NCI-H187 treated with DMSO at 0.1 percent for 48 hours (cell line): ENCODE results near the gene CACHD1.

Experiments
- DNase-seq: peaks from one replicate; lab custom pipeline; 2025; lab: John Stamatoyannopoulos, UW

CACHD1 gene

DNA sequence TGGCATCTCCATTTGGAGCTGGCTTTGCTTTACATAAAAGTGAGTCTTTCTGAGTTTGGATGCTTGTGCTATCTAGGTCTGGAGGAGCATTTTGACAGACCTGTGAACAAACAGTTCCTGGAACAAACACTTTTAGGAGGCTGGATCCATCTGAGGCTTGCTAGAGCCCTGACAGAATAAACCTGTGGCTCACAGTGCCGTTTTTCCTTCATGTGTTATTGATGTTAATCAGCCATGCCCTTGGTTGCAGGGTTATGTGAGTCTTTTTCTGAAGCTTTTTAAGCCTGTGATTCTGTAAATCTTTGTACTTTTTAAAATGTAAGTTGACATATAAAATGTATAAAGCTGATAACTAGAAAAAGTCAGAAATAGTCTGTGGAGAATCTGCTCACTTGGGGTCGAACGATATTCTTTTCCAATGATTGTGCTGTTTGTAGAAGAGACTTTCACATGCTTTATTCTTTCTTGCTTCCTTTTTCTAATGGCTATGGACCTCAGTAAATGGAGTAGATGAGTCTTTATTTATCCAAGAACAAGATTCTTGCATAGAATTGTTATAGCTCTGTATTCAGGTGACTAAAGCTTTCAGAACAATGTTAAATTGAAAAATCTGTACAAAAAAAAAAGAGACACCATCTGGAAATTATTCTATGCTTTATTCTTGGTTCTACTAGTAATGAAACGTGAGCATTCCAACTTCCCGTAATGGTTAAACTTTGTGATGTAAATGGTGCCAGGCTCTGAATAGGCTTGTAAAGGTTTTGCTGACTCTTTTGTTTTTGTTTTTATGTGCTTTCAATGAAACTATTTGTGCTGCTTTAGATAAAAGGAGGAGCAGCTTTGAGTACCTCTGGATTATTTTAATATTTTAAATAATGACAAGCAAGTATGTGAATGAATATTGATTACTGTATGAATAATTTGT lies 53.7 kb downstream of the CACHD1 start:
- no peak for DNase-seq

DNA sequence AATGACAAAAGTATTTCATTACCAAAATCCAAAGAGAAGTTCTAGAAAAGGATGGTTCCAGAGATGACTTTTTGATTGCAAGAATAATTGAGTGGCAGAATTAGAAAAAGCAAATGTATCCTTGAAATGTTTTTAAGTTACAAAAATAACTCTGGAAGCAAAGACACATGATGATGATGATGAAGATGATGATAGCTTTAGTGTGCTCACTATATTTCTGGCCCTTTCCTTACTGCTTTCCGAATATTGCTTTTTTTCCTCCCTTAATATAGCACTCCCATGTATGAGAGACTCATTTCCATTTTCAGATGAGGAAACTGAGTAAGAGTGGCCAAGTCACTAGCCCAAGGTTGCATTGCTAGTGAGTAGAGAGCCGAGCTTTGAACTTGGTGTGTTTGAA lies 54.7 kb downstream of the CACHD1 start:
- no peak for DNase-seq

DNA sequence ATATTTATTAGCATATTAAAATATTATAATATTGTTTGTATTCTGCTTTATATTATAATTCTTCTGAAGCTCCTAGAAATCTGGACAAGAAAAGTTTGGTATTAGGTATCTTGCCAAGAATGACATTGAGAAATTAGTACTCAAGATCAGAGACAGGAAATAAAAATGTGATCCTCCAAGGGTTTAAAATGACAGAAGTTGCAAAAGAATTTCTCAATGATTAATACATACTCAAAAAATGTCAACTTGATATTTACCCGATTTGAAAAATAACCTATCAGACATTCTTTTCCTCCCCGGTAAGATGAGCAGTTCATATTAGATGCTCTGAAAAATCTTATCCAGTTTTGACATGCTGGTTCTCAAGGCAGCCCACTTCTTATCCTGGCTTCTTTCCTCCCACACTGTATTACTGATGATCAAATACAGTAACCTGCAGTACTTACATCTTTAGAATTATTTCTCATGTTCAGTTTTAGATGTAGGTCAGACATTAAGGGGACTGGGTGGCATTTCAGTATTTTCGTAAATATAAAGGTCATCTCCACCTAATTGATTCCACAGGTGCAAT lies 55.3 kb downstream of the CACHD1 start:
- no peak for DNase-seq

DNA sequence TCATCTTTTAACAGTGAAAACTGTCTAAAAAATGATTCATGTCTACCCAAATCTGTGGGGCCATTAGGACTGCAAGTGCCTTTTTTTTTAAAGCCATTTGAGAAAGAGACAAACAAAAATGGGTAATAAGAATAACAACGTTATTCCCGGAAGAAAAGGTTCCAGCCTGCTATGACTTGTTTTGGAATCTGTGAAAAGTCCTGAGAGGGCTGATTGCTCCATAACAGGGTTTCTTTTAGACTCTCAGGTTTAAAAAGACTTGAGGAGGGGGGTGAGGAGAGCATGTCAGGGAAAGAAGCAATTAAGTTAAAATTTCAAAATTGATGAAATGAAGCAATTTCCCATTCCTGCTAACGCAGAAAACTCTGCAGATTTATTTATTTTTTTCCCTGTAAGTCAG lies 56.4 kb downstream of the CACHD1 start:
- DNase-seq = no peak

DNA sequence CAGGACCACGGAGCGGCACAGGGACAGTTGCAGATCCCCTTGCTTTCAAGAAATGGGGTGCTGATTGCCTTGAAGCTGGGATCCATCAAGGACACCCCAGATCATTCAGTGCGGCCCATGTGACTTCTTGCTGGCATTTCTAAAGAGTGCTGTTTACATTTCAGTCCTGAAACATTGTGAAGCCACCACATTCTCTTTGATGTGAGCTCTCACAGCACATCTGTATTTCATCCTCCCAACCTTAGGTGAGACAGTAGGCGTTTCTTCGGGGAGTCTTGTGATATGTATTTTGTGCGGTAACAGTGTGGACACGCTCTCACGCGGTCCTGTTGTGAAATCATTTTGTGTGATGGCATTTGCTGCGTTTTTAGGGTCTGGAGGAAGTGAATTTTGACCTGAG lies 57.2 kb downstream of the CACHD1 start:
- DNase-seq = no peak

DNA sequence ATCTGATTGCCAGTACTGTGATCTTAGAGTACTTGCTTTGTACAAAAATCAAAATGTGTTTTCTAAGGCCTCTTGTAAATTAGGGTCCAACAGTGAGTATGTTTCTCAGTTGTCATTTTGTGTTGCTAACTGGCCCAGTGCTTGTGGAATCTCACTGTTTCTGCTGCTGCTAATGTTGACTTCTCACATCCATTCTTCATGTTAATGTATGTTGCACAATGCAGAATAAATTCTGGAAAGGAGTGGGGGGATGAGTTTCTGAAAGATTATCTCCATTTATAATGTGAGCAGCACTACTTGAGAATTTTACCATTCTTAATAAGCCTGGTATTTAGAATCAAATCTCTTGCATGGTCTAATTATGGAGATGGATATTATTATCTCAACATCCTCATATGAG lies 57.9 kb downstream of the CACHD1 start:
- no peak for DNase-seq

DNA sequence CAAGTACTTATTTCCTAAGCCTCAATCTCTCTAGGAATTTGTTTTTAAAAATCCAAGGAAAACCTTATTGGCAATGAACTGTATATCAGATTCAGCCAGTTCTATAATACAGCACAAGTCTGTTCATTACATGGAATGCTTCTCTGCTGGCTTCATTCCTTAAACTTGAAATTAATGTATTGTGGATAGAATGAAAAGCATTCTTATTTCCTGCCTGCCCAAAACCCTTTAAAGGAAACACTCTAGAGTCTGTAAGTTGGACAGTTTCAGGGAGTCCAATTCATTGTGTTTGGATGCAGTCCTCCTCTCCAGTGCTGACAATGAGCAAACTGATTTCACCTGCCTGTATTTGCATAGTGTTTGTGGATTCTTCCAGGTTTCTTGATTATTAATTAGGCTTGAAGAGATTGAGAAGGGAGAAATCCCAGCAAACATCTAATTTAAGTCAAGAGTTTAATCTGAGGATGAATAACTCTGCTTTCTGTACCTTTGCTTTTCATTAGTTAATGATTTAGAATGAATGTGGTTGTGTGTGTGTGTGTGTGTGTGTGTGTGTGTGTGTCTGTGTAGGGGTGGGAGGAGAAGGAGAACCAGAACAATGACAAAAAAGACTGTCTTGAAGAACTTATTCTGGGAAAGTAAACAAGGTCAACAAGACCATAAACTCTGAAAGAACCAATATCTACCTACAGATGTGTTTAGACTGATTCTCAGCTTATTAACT lies 61.2 kb downstream of the CACHD1 start:
- DNase-seq = no peak

DNA sequence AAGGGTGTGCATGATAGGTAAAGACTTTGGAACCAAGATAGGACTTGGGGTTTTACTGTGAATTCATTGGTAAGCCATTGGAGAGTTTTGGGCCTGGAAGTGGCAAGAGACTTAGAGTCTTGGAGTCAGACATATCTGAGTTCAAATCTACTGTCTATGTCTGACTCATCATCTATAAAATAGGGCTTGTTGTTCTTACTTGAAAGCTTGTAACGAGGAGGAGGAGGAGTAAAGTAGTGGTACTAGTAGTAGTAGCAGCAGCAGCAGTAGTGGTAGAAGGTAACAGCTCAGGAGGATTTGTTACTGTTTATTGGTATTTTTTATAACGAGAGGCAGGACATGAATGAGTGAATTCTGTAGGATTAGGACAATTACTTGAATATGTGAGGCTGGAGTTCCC lies 62.7 kb downstream of the CACHD1 start:
- DNase-seq = no peak

DNA sequence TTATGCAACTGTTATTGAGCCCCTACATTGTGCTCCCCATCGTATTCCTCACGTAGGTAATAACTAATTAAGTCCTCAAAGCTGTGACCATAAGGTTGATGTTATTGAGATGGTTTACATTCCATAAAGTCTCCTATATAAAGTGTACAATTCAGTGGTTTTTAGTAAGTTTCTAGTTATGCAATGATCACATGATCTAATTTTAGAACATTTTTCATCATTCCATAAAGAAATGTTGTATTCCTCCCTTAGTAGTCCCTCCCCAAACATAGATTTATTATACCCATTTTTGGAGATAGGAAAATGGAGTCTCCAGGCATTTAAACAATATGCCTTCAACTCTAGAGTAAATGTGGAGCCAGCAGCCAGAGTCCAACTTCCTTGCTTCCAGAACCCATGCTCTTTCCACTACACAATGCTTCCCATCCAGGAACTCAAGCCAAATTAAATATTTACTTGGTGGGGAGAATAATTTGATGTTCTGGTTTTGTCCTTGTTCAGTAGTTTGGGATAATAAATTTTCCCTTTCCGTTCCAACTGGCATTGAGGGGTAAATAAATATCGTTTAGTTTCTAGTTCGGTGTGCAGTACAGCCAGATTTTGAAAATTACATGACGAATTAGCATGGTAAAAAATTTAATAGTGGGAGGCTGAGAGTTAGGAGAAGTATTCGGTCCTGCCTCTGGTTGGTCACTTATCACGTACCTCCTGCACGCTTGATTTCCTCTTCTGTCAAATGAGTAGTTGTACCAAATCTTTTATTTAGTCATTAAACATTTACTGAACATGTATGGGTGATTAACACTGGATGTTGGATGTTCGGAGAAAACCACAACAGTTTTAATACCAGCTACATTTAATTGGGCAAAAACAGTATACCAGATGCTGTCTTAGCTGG lies 66.3 kb downstream of the CACHD1 start:
- no peak for DNase-seq

DNA sequence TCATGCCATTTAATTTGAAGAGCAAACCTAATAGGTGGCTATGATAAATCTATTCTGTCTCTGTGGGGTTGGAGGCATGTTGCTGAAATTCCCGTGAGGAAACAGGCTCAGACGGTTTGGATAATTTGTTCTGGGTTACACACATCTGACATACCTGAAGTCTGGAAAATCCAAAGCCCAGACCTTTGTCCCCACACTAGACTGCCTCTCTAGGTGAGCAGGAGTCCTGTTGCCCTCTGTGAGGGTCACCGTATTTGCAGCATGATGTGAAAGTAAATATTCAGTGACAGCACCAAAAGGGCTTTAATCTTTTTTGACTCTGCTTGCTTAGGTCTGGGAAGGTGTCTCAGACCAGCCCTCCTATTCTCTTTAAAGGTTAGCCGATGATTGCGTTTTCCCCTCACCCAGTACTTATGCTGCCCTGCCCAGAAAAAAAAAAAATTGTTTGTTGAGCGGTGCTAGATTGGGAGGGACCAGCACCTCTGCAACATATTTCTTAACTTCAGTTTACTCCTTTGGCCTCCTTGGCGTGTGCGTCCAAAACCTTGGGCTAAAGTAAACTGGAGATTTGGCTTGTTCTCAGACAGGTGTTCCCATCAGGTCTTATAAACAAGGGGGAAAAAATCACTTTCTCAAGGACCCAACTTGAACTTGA lies 67.0 kb downstream of the CACHD1 start:
- no peak for DNase-seq

DNA sequence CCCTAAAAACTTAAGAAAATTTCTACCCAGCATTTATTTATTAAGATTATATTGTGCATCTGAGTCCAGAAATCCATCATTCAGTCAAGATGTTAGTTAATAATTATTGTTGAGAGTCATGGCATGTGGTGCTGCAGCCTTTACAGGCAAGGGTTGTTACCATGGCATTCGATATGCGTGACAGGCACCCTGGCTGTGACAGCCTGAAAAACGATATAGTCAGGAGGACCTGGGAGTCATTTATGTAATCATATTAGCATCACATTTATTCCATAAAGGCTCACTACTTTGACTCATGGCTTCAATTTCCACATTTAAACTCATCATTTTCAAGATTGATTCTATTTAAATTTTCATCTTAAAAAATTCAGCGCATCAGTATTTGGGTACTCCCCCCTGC lies 68.0 kb downstream of the CACHD1 start:
- no peak for DNase-seq

DNA sequence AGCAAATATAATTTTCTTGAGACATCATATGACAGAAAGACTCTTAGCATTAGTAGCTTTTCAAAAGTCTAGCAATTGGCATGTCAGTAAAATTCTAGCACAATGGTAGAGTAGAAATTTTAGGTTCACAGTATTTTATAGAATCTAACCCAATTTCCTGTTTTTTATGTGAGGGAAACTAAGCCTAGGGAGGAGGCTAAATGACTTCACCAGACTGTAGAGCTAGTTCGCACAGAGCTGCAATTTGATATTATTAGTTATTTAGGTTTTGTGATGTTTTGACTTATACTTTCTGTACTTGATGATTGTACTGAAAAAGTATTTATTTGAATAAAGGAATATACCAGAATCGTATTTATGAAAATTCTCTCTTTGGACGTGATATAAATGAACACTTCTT lies 68.5 kb downstream of the CACHD1 start:
- DNase-seq = no peak

DNA sequence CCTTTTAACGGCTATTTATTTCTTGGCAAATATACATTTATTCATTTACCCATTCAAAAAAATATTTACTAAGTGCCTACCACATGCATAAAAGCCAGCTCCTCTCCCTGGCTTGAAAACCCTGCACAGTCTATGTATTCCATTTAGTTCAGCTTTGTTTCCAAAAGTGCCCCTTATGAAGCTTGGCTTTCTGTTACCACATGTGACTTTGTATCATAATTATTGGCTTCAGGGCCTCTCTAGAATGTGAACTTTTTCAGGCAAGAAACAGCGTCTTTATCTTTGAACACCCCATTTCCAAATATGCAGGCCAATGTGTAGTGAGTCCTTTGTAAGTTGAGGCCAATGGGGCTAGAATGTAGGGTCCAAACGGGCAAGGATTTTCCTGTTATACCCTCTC lies 69.4 kb downstream of the CACHD1 start:
- no peak for DNase-seq

DNA sequence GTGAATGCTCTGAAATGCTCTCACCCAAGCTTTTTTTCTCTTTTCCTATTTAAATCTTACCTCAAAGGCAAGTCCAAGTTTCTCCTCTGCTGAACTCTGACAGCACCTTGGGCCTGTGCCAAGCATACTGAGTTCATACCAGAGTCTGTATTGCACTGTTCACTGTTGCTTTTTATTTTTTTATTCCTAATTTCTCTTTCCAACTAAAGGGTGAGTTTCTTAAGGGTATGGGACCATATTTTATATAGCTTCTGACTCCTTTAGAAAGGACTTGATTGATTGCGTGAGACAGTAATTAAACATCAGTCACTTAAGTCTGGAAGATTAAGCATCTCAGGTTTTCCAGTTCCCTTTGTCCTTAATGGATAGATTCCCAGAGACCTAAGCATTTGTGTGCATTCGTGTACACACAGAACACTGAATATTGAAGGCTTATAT lies 69.9 kb downstream of the CACHD1 start:
- no peak for DNase-seq

DNA sequence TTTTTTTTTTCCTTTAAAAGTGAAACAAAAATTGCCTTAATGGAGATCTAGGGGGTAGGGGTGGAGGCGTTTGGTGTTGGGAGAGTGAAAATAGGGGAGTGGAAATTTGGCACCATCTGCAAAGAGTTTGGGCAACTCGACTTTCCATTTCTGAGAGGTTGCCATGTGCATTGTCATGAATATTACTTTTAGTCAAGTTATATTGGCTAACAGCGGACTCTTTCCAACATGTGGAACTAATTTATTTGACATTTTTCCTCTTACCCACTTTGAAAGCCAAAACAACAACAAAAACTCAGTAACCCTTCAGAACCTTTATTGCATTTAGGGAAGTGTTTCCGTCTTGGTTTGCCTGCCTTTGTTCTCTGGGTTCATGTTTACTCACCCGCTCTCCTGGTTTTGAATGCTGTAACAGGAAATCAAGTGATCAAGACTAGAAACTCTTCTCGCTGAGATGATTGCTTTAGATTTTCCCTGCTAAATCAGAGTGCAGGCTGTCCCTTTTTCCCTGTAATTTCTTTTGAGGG lies 70.4 kb downstream of the CACHD1 start:
- DNase-seq = no peak

DNA sequence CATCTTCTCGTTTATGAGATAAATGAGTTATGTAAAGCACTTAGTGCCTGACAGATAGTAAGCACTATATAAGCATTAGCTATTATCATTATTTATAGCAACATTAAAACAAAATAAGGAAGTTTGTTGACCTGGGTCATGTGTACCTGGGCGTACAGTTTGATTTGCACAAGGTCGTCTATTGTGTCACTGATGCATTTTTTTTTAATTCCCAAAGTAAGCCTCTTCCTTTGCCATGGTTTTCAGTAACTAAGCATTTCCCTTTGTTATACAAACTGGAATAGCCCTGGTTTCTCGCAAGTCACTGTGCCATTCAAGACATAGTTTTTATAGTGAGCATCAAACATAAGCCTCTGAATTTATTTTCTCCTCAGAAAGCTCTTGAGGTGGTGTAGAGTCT lies 72.2 kb downstream of the CACHD1 start:
- DNase-seq = no peak

DNA sequence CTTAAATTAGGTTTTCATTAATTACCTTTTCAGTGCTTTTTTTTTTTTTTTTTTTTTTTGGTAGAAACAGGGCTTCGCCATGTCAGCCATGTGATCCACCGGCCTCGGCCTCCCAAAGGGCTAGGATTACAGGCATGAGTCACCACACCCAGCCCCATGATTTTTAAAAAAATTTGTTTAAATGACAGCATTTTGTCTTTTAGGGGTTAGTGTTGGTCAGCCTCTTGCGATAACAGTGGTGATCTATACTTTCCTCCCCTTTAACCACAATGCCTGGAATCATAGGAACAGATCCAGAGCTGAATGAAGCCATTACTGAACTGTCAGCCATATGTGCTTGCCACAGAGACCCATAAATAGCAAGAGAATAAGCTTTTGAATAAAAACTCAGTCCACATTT lies 73.9 kb downstream of the CACHD1 start:
- DNase-seq = no peak

DNA sequence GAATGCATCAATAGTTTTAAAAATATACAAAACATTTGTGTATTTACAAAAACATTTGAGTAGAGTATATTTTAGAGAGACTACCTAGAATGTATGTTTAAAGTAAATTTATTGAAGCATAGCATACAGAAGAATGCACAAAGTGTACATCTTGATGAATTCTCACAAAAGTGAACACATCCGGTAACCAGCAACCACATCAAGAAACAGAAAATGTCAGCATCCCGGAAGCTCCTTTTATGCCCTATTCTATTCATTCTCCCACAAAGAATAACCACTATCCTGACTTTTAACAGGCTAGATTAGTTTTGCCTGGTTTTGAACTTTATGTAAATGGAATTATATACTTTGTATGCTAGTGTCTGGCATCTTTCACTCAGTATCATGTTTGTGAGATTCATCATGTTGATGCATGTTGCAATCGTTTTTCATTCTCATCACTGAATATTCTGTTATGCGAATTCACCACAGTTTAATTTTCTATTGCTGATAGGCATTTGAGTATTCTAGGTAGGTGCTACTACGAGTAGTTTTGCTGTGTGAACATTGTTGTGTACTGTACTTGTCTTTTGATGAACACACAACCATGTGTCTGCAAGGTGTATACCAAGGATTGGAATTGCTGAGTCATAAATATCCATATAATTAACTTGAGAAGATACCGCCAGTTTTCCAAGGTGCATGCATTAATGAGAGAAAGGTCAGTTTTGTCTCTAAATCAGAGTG lies 75.4 kb downstream of the CACHD1 start:
- no peak for DNase-seq

DNA sequence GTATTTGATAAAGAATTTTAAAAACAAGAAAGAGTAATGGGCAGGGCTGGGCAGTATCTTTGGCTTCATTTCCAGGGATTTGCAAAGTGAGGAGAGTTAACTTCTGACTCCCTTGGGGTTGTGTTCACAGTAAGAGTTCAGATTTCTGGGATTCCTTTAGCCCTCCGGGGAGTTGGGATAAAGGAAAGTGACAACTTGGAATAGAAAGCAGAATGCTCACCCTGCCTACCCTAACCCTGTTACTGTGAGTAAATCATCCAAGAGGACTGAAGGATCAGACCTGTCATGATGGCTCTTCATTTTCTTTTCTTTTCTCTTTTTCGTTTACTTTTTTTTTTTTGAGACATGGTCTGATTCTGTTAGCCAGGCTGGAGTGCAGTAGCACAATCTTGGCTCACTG lies 76.1 kb downstream of the CACHD1 start:
- no peak for DNase-seq

DNA sequence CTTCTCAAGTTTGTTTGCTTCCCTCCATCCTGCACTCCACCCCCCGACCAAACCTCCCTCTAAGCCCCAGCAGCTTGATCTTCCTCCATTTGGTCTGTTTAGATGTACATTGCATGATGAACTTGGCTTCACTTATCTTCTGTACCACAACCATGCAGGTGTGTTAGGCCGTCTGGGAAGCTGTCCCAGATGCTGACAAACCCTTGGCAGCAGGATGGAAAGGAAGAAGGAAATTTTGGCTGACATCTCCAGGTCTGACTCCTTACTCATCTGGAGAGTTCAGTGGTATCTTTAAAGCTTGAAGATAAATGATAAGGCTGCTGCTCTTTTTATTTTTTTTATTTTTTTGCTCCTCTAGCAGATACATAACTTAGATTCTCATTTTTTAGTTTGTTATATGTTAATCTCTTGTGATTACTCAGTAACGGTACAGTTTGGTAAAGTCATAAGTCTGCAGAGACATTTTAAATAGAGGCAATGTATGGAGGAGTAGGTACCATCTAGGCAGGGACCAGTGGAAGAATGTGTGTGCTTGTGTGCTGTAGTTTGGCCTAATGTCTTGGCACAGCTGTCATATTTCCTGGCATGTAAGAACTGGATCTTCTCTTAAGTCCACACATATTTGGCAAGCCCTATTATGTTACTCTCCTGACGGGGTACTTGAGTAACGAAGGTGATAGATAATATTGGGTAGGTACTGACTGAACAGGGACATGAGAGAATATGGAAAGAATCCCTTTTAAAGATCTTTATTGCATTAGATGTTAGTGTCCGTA lies 79.7 kb downstream of the CACHD1 start:
- DNase-seq = no peak
